ENCODE data around the gene GZMM. TPM values are rescaled to one million over a fixed set of nuclear protein-coding genes. Genes with fewer than 3 reads are reported as not detected.
A peak's percentile ranks its signal among the peaks of the same experiment; 100 is the strongest.

GZMM gene
- total and polyA plus RNA-seq, 7 donors, result 0.49 to 11.2 TPM; not detected in 5

- intact Hi-C loops (cut with DNase I), result no loop called here
- no peaks in the 10 kb centered on the region for H3K9me3 ChIP-seq
- peaks cover 0 to 22% (median 14%) of the 10 kb centered on the region in 4 donors for H3K4me1 ChIP-seq
- no peak within 1 kb of the TSS for H3K27ac ChIP-seq
- H3K36me3 ChIP-seq, result no peaks in the 10 kb centered on the region
- 15 to 17% methylated on average over 33 of the region's 33 CpGs for WGBS, 2 donors
- DNase-seq, result no peak
- no peak for TF ChIP-seq POLR2A (IDR thresholded peaks at IDR 0.05)
- TF ChIP-seq CTCF (IDR thresholded peaks at IDR 0.05), result no peak
- TF ChIP-seq POLR2AphosphoS5 (IDR thresholded peaks at IDR 0.05), result no peak
- no peak for TF ChIP-seq EP300 (IDR thresholded peaks at IDR 0.05)
- no peak within 1 kb of the TSS for H3K4me3 ChIP-seq
- H3K27me3 ChIP-seq, result peaks cover 35 to 49% (median 49%) of the 10 kb centered on the region in 3 donors
Measured at GRCh38 chr19:496112-496665, 47.7 kb upstream of the GZMM start, which contains the start of gene MADCAM1. Gene MADCAM1 (plus strand): TSS chr19:496486. CDS start chr19:496500, 14 bp downstream.

GRCh38 chr19:496986-497385, 46.9 kb upstream of the GZMM start:
- H3K4me1 ChIP-seq, result peaks cover 0 to 22% (median 14%) of the 10 kb centered on the region in 4 donors
- no peak for TF ChIP-seq EP300 (IDR thresholded peaks at IDR 0.05)
- no peak for TF ChIP-seq POLR2AphosphoS5 (IDR thresholded peaks at IDR 0.05)
- TF ChIP-seq POLR2A (IDR thresholded peaks at IDR 0.05), result no peak
- TF ChIP-seq CTCF (IDR thresholded peaks at IDR 0.05), result no peak
- H3K9me3 ChIP-seq, result no peaks in the 10 kb centered on the region
- 8 to 15% methylated on average over 18 of the region's 18 CpGs for whole genome bisulfite sequencing, 2 donors
- intact Hi-C loops (cut with DNase I), result no loop called here
- no peak overlapping the region for H3K4me3 ChIP-seq
- H3K27ac ChIP-seq, result no peak overlapping the region
- no peaks in the 10 kb centered on the region for H3K36me3 ChIP-seq
- peaks cover 35 to 49% (median 49%) of the 10 kb centered on the region in 3 donors for H3K27me3 ChIP-seq
- DNase-seq, result no peak

GRCh38 chr19:497491-497868, 46.4 kb upstream of the GZMM start:
- 2% methylated on average over 36 of the region's 36 CpGs for WGBS, 2 donors
- peaks cover 0 to 22% (median 14%) of the 10 kb centered on the region in 4 donors for H3K4me1 ChIP-seq
- intact Hi-C loops (cut with DNase I), result no loop called here
- H3K4me3 ChIP-seq, result peak overlapping the region in 1 of 4 donors; percentile 21
- no peaks in the 10 kb centered on the region for H3K9me3 ChIP-seq
- DNase-seq, result no peak
- H3K27me3 ChIP-seq, result peaks cover 35 to 49% (median 49%) of the 10 kb centered on the region in 3 donors
- no peak overlapping the region for H3K27ac ChIP-seq
- no peak for TF ChIP-seq POLR2AphosphoS5 (IDR thresholded peaks at IDR 0.05)
- no peak for TF ChIP-seq EP300 (IDR thresholded peaks at IDR 0.05)
- no peak for TF ChIP-seq CTCF (IDR thresholded peaks at IDR 0.05)
- no peak for TF ChIP-seq POLR2A (IDR thresholded peaks at IDR 0.05)
- no peaks in the 10 kb centered on the region for H3K36me3 ChIP-seq

GRCh38 chr19:497869-498510, 45.9 kb upstream of the GZMM start:
- intact Hi-C loops (cut with DNase I), result no loop called here
- DNase-seq, result no peak
- TF ChIP-seq POLR2A (IDR thresholded peaks at IDR 0.05) (no peak), EP300 (IDR thresholded peaks at IDR 0.05) (no peak), CTCF (IDR thresholded peaks at IDR 0.05) (no peak), POLR2AphosphoS5 (IDR thresholded peaks at IDR 0.05) (no peak)
- H3K27me3 ChIP-seq, result peaks cover 35 to 49% (median 49%) of the 10 kb centered on the region in 3 donors
- WGBS, 2 donors, result 3 to 5% methylated on average over 50 of the region's 50 CpGs
- H3K4me3 ChIP-seq, result peak overlapping the region in 1 of 4 donors; percentile 21
- H3K4me1 ChIP-seq, result peaks cover 0 to 22% (median 14%) of the 10 kb centered on the region in 4 donors
- H3K9me3 ChIP-seq, result no peaks in the 10 kb centered on the region
- H3K36me3 ChIP-seq, result no peaks in the 10 kb centered on the region
- H3K27ac ChIP-seq, result no peak overlapping the region
